HAP-1 (cell line): ENCODE results near the gene MAGEA11.
"Not testable (repeated sequence)": the region's sequence is repeated elsewhere in the genome, so short reads cannot be mapped to it uniquely, and the experiment has no call there.

Experiments used
- DNase-seq, 2 experiments: peaks; one replicate each; pipeline ENCODE4 v3.0.0-alpha.2; 2016 to 2020; ENCODE audit warnings: low spot score in 2 of 2
- H3K27me3 ChIP-seq: fragments of 250-450 bp; sonication (Bioruptor Pico); 2 replicates; pipeline ENCODE4 v1.5.1; 2020; ENCODE audit warnings: low read depth, mild to moderate bottlenecking, moderate library complexity
- H3K36me3 ChIP-seq: fragments of 250-450 bp; sonication (Bioruptor Pico); replicated peaks from 2 replicates; pipeline ENCODE4 v1.5.1; 2020; ENCODE audit warnings: mild to moderate bottlenecking
- H3K4me1 ChIP-seq: fragments of 250-450 bp; sonication (Bioruptor Pico); 2 replicates; pipeline ENCODE4 v1.5.1; 2020; ENCODE audit warnings: mild to moderate bottlenecking
- H3K4me3 ChIP-seq: fragments of 250-450 bp; sonication (Bioruptor Pico); 2 replicates; pipeline ENCODE4 v1.5.1; 2020; ENCODE audit warnings: mild to moderate bottlenecking, moderate library complexity
- H3K9me3 ChIP-seq: fragments of 250-450 bp; sonication (Bioruptor Pico); 2 replicates; pipeline ENCODE4 v1.5.1; 2020; ENCODE audit warnings: mild to moderate bottlenecking, moderate library complexity
- in situ Hi-C: fragments of 300-500 bp; cut with MboI; formaldehyde crosslinking; loops from 3 replicates; pipeline ENCODE4 v1.14.3; 2020; ENCODE audit warnings: low sequenced_read_pairs, inconsistent platforms, mixed read lengths

Gene MAGEA11

GRCh38 chrX:149704664-149705063 lies 7.2 kb upstream of the MAGEA11 start:
- Histone ChIP-seq H3K27me3 (no peaks in the 10 kb centered on the region), H3K4me1 (no peaks in the 10 kb centered on the region), H3K9me3 (no peaks in the 10 kb centered on the region), H3K36me3 (no peaks in the 10 kb centered on the region), H3K4me3 (no peak overlapping the region)
- in situ Hi-C loops = no loop called here
- DNase-seq = no peak

- Histone ChIP-seq H3K4me3 (no peak overlapping the region), H3K36me3 (no peaks in the 10 kb centered on the region), H3K27me3 (0 out of 2 replicates have a peak, but pooled peaks cover 2% of the 10 kb centered on the region), H3K4me1 (no peaks in the 10 kb centered on the region), H3K9me3 (no peaks in the 10 kb centered on the region)
- in situ Hi-C loops = no loop called here
- no peak for DNase-seq
Observed at GRCh38 chrX:149707147-149707901, 4.5 kb upstream of the MAGEA11 start.

GRCh38 chrX:149712831-149713230 lies 971 bp downstream of the MAGEA11 start:
- H3K36me3 ChIP-seq = no peaks in the 10 kb centered on the region
- H3K27me3 ChIP-seq = 0 out of 2 replicates have a peak, but pooled peaks cover 2% of the 10 kb centered on the region
- H3K4me3 ChIP-seq = no peak overlapping the region
- no peak for DNase-seq
- in situ Hi-C loops = no loop called here
- H3K4me1 ChIP-seq = no peaks in the 10 kb centered on the region
- H3K9me3 ChIP-seq = no peaks in the 10 kb centered on the region

- no peak overlapping the region for H3K4me3 ChIP-seq
- no peak for DNase-seq
- 0 out of 2 replicates have a peak, but pooled peaks cover 2% of the 10 kb centered on the region for H3K27me3 ChIP-seq
- H3K36me3 ChIP-seq = no peaks in the 10 kb centered on the region
- in situ Hi-C loops = no loop called here
- no peaks in the 10 kb centered on the region for H3K4me1 ChIP-seq
- H3K9me3 ChIP-seq = no peaks in the 10 kb centered on the region
Observed at GRCh38 chrX:149713279-149714050, 1.6 kb downstream of the MAGEA11 start.

GRCh38 chrX:149715468-149715867 lies 3.6 kb downstream of the MAGEA11 start:
- in situ Hi-C loops = no loop called here
- H3K4me3 ChIP-seq = no peak overlapping the region
- no peak for DNase-seq
- H3K36me3 ChIP-seq = no peaks in the 10 kb centered on the region
- H3K4me1 ChIP-seq = no peaks in the 10 kb centered on the region
- no peaks in the 10 kb centered on the region for H3K27me3 ChIP-seq
- no peaks in the 10 kb centered on the region for H3K9me3 ChIP-seq

GRCh38 chrX:149716632-149717031 lies 4.8 kb downstream of the MAGEA11 start:
- in situ Hi-C loops = no loop called here
- DNase-seq = no peak
- Histone ChIP-seq H3K27me3 (no peaks in the 10 kb centered on the region), H3K36me3 (no peaks in the 10 kb centered on the region), H3K4me1 (no peaks in the 10 kb centered on the region), H3K9me3 (no peaks in the 10 kb centered on the region), H3K4me3 (no peak overlapping the region)

- in situ Hi-C loops = no loop called here
- Histone ChIP-seq H3K9me3 (no peaks in the 10 kb centered on the region), H3K4me3 (no peak overlapping the region), H3K27me3 (no peaks in the 10 kb centered on the region), H3K4me1 (no peaks in the 10 kb centered on the region), H3K36me3 (no peaks in the 10 kb centered on the region)
- DNase-seq = no peak
Observed at GRCh38 chrX:149717803-149718202, 5.9 kb downstream of the MAGEA11 start.

- in situ Hi-C loops = no loop called here
- DNase-seq = no peak
- H3K4me1 ChIP-seq = no peaks in the 10 kb centered on the region
- no peak overlapping the region for H3K4me3 ChIP-seq
- no peaks in the 10 kb centered on the region for H3K36me3 ChIP-seq
- H3K9me3 ChIP-seq = no peaks in the 10 kb centered on the region
- H3K27me3 ChIP-seq = no peaks in the 10 kb centered on the region
Observed at GRCh38 chrX:149718757-149719156, 6.9 kb downstream of the MAGEA11 start.

GRCh38 chrX:149720021-149720689 lies 8.3 kb downstream of the MAGEA11 start:
- in situ Hi-C loops = no loop called here

GRCh38 chrX:149721241-149721640 lies 9.4 kb downstream of the MAGEA11 start:
- not testable (repeated sequence) for DNase-seq

More at GRCh38 chrX:149720021-149720689, 8.3 kb downstream of the MAGEA11 start:
- no peaks in the 10 kb centered on the region for H3K9me3 ChIP-seq
- H3K4me3 ChIP-seq = no peak overlapping the region
- no peaks in the 10 kb centered on the region for H3K4me1 ChIP-seq
- H3K27me3 ChIP-seq = no peaks in the 10 kb centered on the region
- no peak for DNase-seq
- no peaks in the 10 kb centered on the region for H3K36me3 ChIP-seq

GRCh38 chrX:149721778-149722177 lies 9.9 kb downstream of the MAGEA11 start:
- no peak for DNase-seq
- in situ Hi-C loops = no loop called here
- H3K36me3 ChIP-seq = no peaks in the 10 kb centered on the region

More at GRCh38 chrX:149721241-149721640, 9.4 kb downstream of the MAGEA11 start:
- H3K4me3 ChIP-seq, in situ Hi-C loops, H3K4me1 ChIP-seq, H3K36me3 ChIP-seq, H3K27me3 ChIP-seq, H3K9me3 ChIP-seq: not testable (repeated sequence)

GRCh38 chrX:149723583-149724118 lies 11.8 kb downstream of the MAGEA11 start:
- H3K27me3 ChIP-seq, H3K4me1 ChIP-seq, in situ Hi-C loops, DNase-seq, H3K4me3 ChIP-seq, H3K36me3 ChIP-seq, H3K9me3 ChIP-seq: not testable (repeated sequence)

More at GRCh38 chrX:149721778-149722177, 9.9 kb downstream of the MAGEA11 start:
- Histone ChIP-seq H3K9me3 (no peaks in the 10 kb centered on the region), H3K27me3 (no peaks in the 10 kb centered on the region), H3K4me3 (no peak overlapping the region), H3K4me1 (no peaks in the 10 kb centered on the region)

- in situ Hi-C loops, H3K4me1 ChIP-seq, H3K27me3 ChIP-seq, H3K4me3 ChIP-seq, DNase-seq, H3K9me3 ChIP-seq, H3K36me3 ChIP-seq: not testable (repeated sequence)
Observed at GRCh38 chrX:149727308-149727707, 15.4 kb downstream of the MAGEA11 start.
